Esophagus muscularis mucosa (tissue), 4 donors: Measurements from ENCODE around the gene TMEM9. TPM values are rescaled to one million over a fixed set of nuclear protein-coding genes. Genes with fewer than 3 reads are reported as not detected.

Source experiments
- DNase-seq: peaks from one replicate; pipeline ENCODE4 v3.0.0-alpha.2; 2017; ENCODE audit errors: extremely low spot score
- H3K27ac ChIP-seq, 4 donors: fragments of 200-600 bp; sonication (generic); replicated peaks in 1 of 4; 1 replicate in 3 of 4; 2 replicates in 1 of 4; pipeline ENCODE4 v1.5.1; 2016 to 2019; ENCODE audit warnings: mild to moderate bottlenecking in 1 of 4
- H3K27me3 ChIP-seq, 4 donors: fragments of 200-600 bp; sonication (generic); one replicate each; pipeline versions ENCODE4 v1.5.1 to v1.6.0; 2016 to 2019
- H3K36me3 ChIP-seq, 4 donors: fragments of 200-600 bp; sonication (generic); one replicate each; pipeline ENCODE4 v1.5.1; 2016 to 2019
- H3K4me1 ChIP-seq, 4 donors: fragments of 200-600 bp; sonication (generic); one replicate each; pipeline ENCODE4 v1.5.1; 2016 to 2019
- H3K4me3 ChIP-seq, 4 donors: fragments of 200-600 bp; sonication (generic); 1 replicate in 2 of 4; 2 replicates in 2 of 4; pipeline ENCODE4 v1.5.1; 2016 to 2019; ENCODE audit warnings: mild to moderate bottlenecking in 4 of 4, moderate library complexity in 1 of 4
- H3K9me3 ChIP-seq, 4 donors: fragments of 200-600 bp; sonication (generic); 1 replicate in 3 of 4; 2 replicates in 1 of 4; pipeline ENCODE4 v1.5.1; 2016 to 2019
- EP300 ChIP-seq: sonication (generic); formaldehyde crosslinking; IDR thresholded peaks from one replicate; pipeline ENCODE4 v1.6.1; 2017; ENCODE audit warnings: antibody characterized with exemption
- POLR2A ChIP-seq: fragments of 450-650 bp; IDR thresholded peaks from one replicate; pipeline ENCODE4 v1.6.1; 2017; ENCODE audit warnings: antibody characterized with exemption, moderate library complexity, mild to moderate bottlenecking, low read depth
- POLR2AphosphoS5 ChIP-seq, 2 donors: sonication (generic); formaldehyde crosslinking; IDR thresholded peaks; one replicate each; pipeline ENCODE4 v1.6.1; 2017; ENCODE audit warnings: antibody characterized with exemption in 2 of 2
- WGBS: methylation state at CpG from one replicate; pipeline ENCODE4 v1.1.5; 2018; 5-methylcytosine and 5-hydroxymethylcytosine counted together
- intact Hi-C: fragments of 100-400 bp; cut with DNase I; formaldehyde crosslinking; loops from one replicate; pipeline ENCODE4 v1.15.1; 2023
- total RNA-seq, 4 donors: library from RNA; depleted of rRNA; stranded (reverse); fragments of >200 nt; gene quantifications; one replicate each; pipeline versions ENCODE4 v1.1.0 to v1.2.1, GENCODE V29; 2016
- TF ChIP-seq, protein P1 (sequence below), 3 experiments: fragments of 200-600 bp in 2 of 3; fragments of 450-650 bp in 1 of 3; sonication (generic) in 2 of 3; IDR thresholded peaks; one replicate each; pipeline ENCODE4 v1.5.1; 2017 to 2019; ENCODE audit warnings: antibody characterized with exemption in 3 of 3, mild to moderate bottlenecking in 2 of 3, moderate library complexity in 1 of 3

TMEM9 gene
- total RNA-seq, 4 donors from 2014 or later: 40.1 to 56.1 (median 49.5) TPM

DNA sequence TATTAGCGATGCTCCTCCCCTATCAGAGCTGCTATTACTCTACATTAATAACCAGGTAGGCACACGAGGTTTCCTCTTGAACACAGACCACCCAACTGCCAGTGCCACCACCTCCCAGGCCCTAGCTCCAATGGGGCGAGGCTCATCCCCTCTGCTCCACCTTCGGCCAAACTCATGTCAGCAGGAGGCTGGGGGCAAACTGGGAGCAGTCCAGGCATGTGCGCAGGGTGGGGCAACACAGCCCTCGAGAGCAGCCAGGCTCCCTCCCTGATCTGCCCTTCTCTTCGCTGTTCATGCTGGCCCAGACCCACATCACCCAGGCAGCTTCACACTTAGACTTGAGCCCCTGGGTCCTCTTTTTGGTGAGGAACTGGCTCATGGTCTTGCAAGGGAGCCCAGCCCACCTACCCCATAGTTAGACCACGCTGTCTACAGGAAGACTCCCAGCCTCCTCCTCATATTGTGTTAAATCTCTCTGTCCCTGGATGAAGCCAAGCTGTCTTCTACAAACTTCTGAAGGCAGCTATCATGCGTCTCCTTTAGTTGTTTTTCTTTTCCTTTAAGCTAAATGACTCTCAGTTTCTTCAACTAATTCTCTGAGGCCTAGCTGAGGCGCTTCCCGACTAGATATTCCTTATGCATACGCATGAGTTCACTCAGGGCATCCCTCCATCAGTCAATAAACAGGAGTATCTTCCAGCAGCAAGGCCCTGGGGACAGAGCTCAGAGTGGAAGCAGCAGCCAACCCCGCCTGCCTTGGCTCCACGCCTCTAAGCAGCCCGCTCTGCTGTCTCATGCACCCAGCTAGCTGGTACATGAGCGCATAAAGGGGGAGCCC, 12.0 kb downstream of the TMEM9 start:
- H3K4me3 ChIP-seq: no peak overlapping the region
- DNase-seq: no peak
- intact Hi-C loops: no loop called here
- no peak for TF ChIP-seq POLR2AphosphoS5 (IDR thresholded peaks at IDR 0.05)
- TF ChIP-seq EP300: no peak
- TF ChIP-seq, protein P1, sequence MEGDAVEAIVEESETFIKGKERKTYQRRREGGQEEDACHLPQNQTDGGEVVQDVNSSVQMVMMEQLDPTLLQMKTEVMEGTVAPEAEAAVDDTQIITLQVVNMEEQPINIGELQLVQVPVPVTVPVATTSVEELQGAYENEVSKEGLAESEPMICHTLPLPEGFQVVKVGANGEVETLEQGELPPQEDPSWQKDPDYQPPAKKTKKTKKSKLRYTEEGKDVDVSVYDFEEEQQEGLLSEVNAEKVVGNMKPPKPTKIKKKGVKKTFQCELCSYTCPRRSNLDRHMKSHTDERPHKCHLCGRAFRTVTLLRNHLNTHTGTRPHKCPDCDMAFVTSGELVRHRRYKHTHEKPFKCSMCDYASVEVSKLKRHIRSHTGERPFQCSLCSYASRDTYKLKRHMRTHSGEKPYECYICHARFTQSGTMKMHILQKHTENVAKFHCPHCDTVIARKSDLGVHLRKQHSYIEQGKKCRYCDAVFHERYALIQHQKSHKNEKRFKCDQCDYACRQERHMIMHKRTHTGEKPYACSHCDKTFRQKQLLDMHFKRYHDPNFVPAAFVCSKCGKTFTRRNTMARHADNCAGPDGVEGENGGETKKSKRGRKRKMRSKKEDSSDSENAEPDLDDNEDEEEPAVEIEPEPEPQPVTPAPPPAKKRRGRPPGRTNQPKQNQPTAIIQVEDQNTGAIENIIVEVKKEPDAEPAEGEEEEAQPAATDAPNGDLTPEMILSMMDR (IDR thresholded peaks at IDR 0.05): no peak
- no peak for TF ChIP-seq POLR2A
- no peaks in the 10 kb centered on the region for H3K9me3 ChIP-seq
- H3K27me3 ChIP-seq: no peaks in the 10 kb centered on the region
- H3K27ac ChIP-seq: no peak overlapping the region
- H3K4me1 ChIP-seq: peaks cover 0 to 23% (median 21%) of the 10 kb centered on the region in 4 donors
- WGBS: 80% methylated on average over 9 of the region's 16 CpGs
- peaks cover 13 to 87% (median 81%) of the 10 kb centered on the region in 4 donors for H3K36me3 ChIP-seq

DNA sequence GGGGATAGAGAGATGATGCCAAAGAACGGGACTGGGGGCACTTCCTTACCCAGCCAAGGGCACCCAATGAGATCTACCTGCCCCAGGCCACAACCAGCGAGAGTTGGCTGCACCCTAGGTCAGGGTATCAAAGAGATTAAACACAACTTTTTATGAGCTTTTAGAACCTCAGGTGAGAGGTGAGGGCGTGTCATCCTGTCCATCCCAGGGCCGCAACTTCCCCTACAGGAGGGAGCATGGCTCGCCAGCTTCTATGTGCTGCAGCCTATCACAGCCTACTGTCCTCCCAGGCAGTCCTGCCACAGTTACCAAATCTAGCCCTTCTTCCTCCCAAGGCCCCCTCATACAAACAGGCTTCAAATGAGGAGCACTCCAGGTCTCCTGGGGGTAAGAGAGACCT, 12.9 kb downstream of the TMEM9 start:
- WGBS: 93% methylated on average over 2 of the region's 5 CpGs
- Histone ChIP-seq H3K9me3 (no peaks in the 10 kb centered on the region), H3K4me1 (peaks cover 0 to 31% (median 29%) of the 10 kb centered on the region in 4 donors), H3K4me3 (no peak overlapping the region), H3K27ac (no peak overlapping the region), H3K27me3 (no peaks in the 10 kb centered on the region), H3K36me3 (peaks cover 13 to 83% (median 75%) of the 10 kb centered on the region in 4 donors)
- no peak for DNase-seq
- intact Hi-C loops: no loop called here
- TF ChIP-seq POLR2A (no peak), POLR2AphosphoS5 (IDR thresholded peaks at IDR 0.05) (no peak), EP300 (no peak)
- TF ChIP-seq, protein P1 (IDR thresholded peaks at IDR 0.05): no peak

DNA sequence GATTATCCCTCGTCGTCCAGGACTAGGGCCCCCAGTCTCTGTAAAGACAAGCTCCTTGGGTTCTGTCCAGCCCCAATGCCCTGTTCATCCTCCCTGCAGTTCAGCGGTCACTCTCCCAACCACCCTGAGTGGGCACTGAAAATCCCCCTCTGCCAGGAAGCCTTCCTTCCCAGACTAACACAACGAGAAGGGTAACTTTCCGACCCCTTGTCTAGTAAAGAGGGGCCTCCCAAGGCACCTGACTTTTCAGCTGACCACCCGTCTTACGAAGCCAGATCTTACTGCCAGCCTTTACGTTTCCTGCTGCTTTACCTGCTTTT, 13.4 kb downstream of the TMEM9 start:
- Histone ChIP-seq H3K27me3 (no peaks in the 10 kb centered on the region), H3K4me3 (no peak overlapping the region), H3K4me1 (peaks cover 0 to 35% (median 31%) of the 10 kb centered on the region in 4 donors), H3K27ac (no peak overlapping the region), H3K9me3 (no peaks in the 10 kb centered on the region), H3K36me3 (peaks cover 11 to 83% (median 74%) of the 10 kb centered on the region in 4 donors)
- WGBS: 92% methylated on average over 8 of the region's 8 CpGs
- TF ChIP-seq EP300: no peak
- TF ChIP-seq POLR2AphosphoS5 (IDR thresholded peaks at IDR 0.05): no peak
- TF ChIP-seq POLR2A: no peak
- TF ChIP-seq, protein P1 (IDR thresholded peaks at IDR 0.05): no peak
- intact Hi-C loops: no loop called here
- no peak for DNase-seq

DNA sequence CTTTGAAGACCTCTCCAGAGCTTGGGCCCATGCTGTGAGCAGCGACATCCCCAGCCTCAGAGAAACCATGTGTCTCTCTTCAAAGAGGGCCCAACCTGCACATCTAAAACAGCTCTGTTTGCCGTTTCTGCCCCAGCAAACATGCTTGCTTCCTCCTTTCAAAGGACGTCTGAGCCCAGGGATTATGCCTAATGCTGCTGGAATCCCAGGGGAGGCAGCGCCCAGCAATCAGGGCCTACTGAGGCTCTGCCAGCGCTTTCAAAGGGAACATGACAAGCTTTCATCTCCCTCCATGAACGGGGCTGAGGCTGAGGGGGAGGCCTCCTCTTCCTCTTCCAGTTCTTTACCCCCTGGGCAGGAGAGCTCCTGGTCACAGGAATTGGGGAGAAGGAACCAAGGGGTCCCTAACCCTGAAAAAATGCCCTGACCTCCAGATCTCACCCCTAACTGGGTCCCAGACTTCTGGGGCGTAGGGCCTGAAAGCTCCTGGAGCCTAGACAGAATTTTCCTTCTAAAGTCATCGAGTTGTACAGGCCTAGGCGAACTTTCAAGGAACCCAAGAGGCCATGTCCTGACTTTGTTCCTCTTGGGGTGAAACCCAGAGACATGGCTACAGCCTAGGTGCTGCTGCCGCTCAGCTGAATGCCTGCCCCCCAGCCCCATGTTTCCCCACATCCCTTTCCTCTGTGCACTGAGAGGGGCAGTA, 13.9 kb downstream of the TMEM9 start:
- Histone ChIP-seq H3K4me1 (peaks cover 0 to 35% (median 31%) of the 10 kb centered on the region in 4 donors), H3K4me3 (no peak overlapping the region), H3K27me3 (no peaks in the 10 kb centered on the region), H3K9me3 (no peaks in the 10 kb centered on the region), H3K27ac (no peak overlapping the region), H3K36me3 (peaks cover 10 to 83% (median 74%) of the 10 kb centered on the region in 4 donors)
- intact Hi-C loops: no loop called here
- 85% methylated on average over 7 of the region's 10 CpGs for WGBS
- no peak for DNase-seq
- TF ChIP-seq, protein P1 (IDR thresholded peaks at IDR 0.05): no peak
- no peak for TF ChIP-seq EP300
- TF ChIP-seq POLR2A: no peak
